Breast epithelium (tissue), 4 donors: ENCODE results near the gene THAP2. TPM values are rescaled to one million over a fixed set of nuclear protein-coding genes. Genes with fewer than 3 reads are reported as not detected.

ENCODE experiments used
- DNase-seq, 2 donors: peaks; one replicate each; pipeline ENCODE4 v3.0.0-alpha.2; 2019; ENCODE audit warnings: low spot score in 2 of 2
- H3K27ac ChIP-seq, 2 donors: fragments of 200-600 bp; sonication (generic) in 1 of 2; one replicate each; pipeline ENCODE4 v1.5.1; 2016 to 2019; ENCODE audit warnings: mild to moderate bottlenecking in 1 of 2
- H3K27me3 ChIP-seq, 2 donors: fragments of 200-600 bp; sonication (generic) in 1 of 2; one replicate each; pipeline versions ENCODE4 v1.5.1 to v1.6.0; 2017 to 2019; ENCODE audit warnings: control low read depth in 1 of 2, mild to moderate bottlenecking in 1 of 2
- H3K36me3 ChIP-seq: fragments of 200-600 bp; one replicate; pipeline ENCODE4 v1.5.1; 2019
- H3K4me1 ChIP-seq, 2 donors: fragments of 200-600 bp; sonication (generic); one replicate each; pipeline ENCODE4 v1.5.1; 2016 to 2019; ENCODE audit warnings: control low read depth in 1 of 2
- H3K4me3 ChIP-seq, 3 donors: fragments of 200-600 bp; sonication (generic); 1 replicate in 2 of 3; 2 replicates in 1 of 3; pipeline ENCODE4 v1.5.1; 2016 to 2019; ENCODE audit warnings: mild to moderate bottlenecking in 3 of 3, moderate library complexity in 2 of 3
- H3K9me3 ChIP-seq, 2 donors: fragments of 200-600 bp; sonication (generic) in 1 of 2; one replicate each; pipeline ENCODE4 v1.5.1; 2016 to 2019; ENCODE audit warnings: control low read depth in 1 of 2
- CTCF ChIP-seq, 3 donors: fragments of 450-650 bp; IDR thresholded peaks; one replicate each; pipeline ENCODE4 v1.5.1; 2016 to 2017; ENCODE audit warnings: antibody characterized with exemption in 3 of 3, mild to moderate bottlenecking in 3 of 3, moderate library complexity in 3 of 3
- POLR2A ChIP-seq: fragments of 450-650 bp; IDR thresholded peaks from one replicate; pipeline ENCODE4 v1.6.1; 2016; ENCODE audit warnings: antibody characterized with exemption, mild to moderate bottlenecking, moderate library complexity
- POLR2AphosphoS5 ChIP-seq, 3 donors: sonication (generic); formaldehyde crosslinking; IDR thresholded peaks; one replicate each; pipeline ENCODE4 v1.6.1; 2017; ENCODE audit warnings: antibody characterized with exemption in 3 of 3
- intact Hi-C: fragments of 100-400 bp; cut with DNase I; formaldehyde crosslinking; loops from one replicate; pipeline ENCODE4 v1.15.1; 2023; ENCODE audit warnings: low total_unique reads
- total RNA-seq, 3 donors: library from RNA; depleted of rRNA; stranded (reverse); fragments of >200 nt; gene quantifications; one replicate each; pipeline ENCODE4 v1.1.0, GENCODE V29; 2016

The THAP2 gene
- total RNA-seq, 3 donors from 2014 or later: 2.6 to 8.2 (median 2.6) TPM

- H3K4me1 ChIP-seq: peaks cover 0 to 7% of the 10 kb centered on the region in 2 donors
- DNase-seq: no peak
Measured at GRCh38 chr12:71655907-71656306, 8.2 kb upstream of the THAP2 start.

GRCh38 chr12:71656740-71657139 lies 7.4 kb upstream of the THAP2 start:
- Histone ChIP-seq H3K4me1 (peaks cover 0 to 9% of the 10 kb centered on the region in 2 donors), H3K27ac (no peak overlapping the region), H3K36me3 (no peaks in the 10 kb centered on the region), H3K9me3 (no peaks in the 10 kb centered on the region), H3K4me3 (no peak overlapping the region), H3K27me3 (no peaks in the 10 kb centered on the region)
- DNase-seq: no peak
- TF ChIP-seq POLR2A (no peak), CTCF (IDR thresholded peaks at IDR 0.05) (no peak), POLR2AphosphoS5 (IDR thresholded peaks at IDR 0.05) (no peak)
- intact Hi-C loops: no loop called here

More at GRCh38 chr12:71655907-71656306, 8.2 kb upstream of the THAP2 start:
- intact Hi-C loops: no loop called here
- no peaks in the 10 kb centered on the region for H3K9me3 ChIP-seq
- no peak for TF ChIP-seq POLR2AphosphoS5 (IDR thresholded peaks at IDR 0.05)
- no peak for TF ChIP-seq CTCF (IDR thresholded peaks at IDR 0.05)
- no peak for TF ChIP-seq POLR2A
- no peak overlapping the region for H3K27ac ChIP-seq
- no peaks in the 10 kb centered on the region for H3K36me3 ChIP-seq
- H3K27me3 ChIP-seq: no peaks in the 10 kb centered on the region
- H3K4me3 ChIP-seq: no peak overlapping the region

GRCh38 chr12:71661977-71662530 lies 2.0 kb upstream of the THAP2 start:
- H3K27ac ChIP-seq: no peak overlapping the region
- TF ChIP-seq POLR2AphosphoS5 (IDR thresholded peaks at IDR 0.05) (no peak), POLR2A (no peak), CTCF (IDR thresholded peaks at IDR 0.05) (no peak)
- peaks cover 0 to 10% of the 10 kb centered on the region in 2 donors for H3K4me1 ChIP-seq
- intact Hi-C loops: no loop called here
- no peaks in the 10 kb centered on the region for H3K9me3 ChIP-seq
- no peak for DNase-seq
- no peaks in the 10 kb centered on the region for H3K27me3 ChIP-seq
- no peaks in the 10 kb centered on the region for H3K36me3 ChIP-seq
- peak overlapping the region; percentile 82 to 91 (median 82) for H3K4me3 ChIP-seq

- Histone ChIP-seq H3K36me3 (no peaks in the 10 kb centered on the region), H3K27ac (peak overlapping the region; percentile 96 to 97), H3K9me3 (no peaks in the 10 kb centered on the region), H3K4me1 (peaks cover 0 to 10% of the 10 kb centered on the region in 2 donors), H3K27me3 (no peaks in the 10 kb centered on the region), H3K4me3 (peak overlapping the region; percentile 82 to 91 (median 82))
- peak; percentile 45 to 63 for DNase-seq
- no peak for TF ChIP-seq CTCF (IDR thresholded peaks at IDR 0.05)
- TF ChIP-seq POLR2A: no peak
- no peak for TF ChIP-seq POLR2AphosphoS5 (IDR thresholded peaks at IDR 0.05)
- intact Hi-C loops: no loop called here
Measured at GRCh38 chr12:71662849-71663560, 1.1 kb upstream of the THAP2 start.

- Histone ChIP-seq H3K4me1 (peaks cover 0 to 10% of the 10 kb centered on the region in 2 donors), H3K4me3 (peak overlapping the region; percentile 82 to 91 (median 82)), H3K9me3 (no peaks in the 10 kb centered on the region), H3K36me3 (no peaks in the 10 kb centered on the region), H3K27ac (peak overlapping the region; percentile 96 to 97), H3K27me3 (no peaks in the 10 kb centered on the region)
- DNase-seq: no peak
- TF ChIP-seq CTCF (IDR thresholded peaks at IDR 0.05): no peak
- TF ChIP-seq POLR2AphosphoS5 (IDR thresholded peaks at IDR 0.05): peak in 1 of 3 donors; percentile 64
- intact Hi-C loops: no loop called here
Measured at GRCh38 chr12:71664411-71665089, 449 bp downstream of the THAP2 start.
